Body of pancreas (tissue), 4 donors: ENCODE data around the gene PDPK1.
"Not testable (repeated sequence)": the region's sequence is repeated elsewhere in the genome, so short reads cannot be mapped to it uniquely, and the experiment has no call there.

Source experiments
- CTCF ChIP-seq, 7 experiments: fragments of 450-650 bp in 4 of 7; fragments of 200-600 bp in 3 of 7; sonication (generic) in 3 of 7; IDR thresholded peaks; one replicate each; pipeline ENCODE4 v1.5.1; 2016 to 2019; ENCODE audit warnings: antibody characterized with exemption in 7 of 7
- POLR2A ChIP-seq, 3 donors: fragments of 450-650 bp; IDR thresholded peaks; one replicate each; pipeline ENCODE4 v1.6.1; 2016; ENCODE audit warnings: antibody characterized with exemption in 3 of 3, mild to moderate bottlenecking in 2 of 3

GRCh38 chr16:2639722-2640072, 101.9 kb downstream of the PDPK1 start:
- TF ChIP-seq CTCF, POLR2A (IDR thresholded peaks at IDR 0.05): not testable (repeated sequence)
